Naive thymus-derived CD4-positive, alpha-beta T cell (primary cell): Measurements from ENCODE around the gene TTC27. TPM values are rescaled to one million over a fixed set of nuclear protein-coding genes. Genes with fewer than 3 reads are reported as not detected.
"Not testable (repeated sequence)": the region's sequence is repeated elsewhere in the genome, so short reads cannot be mapped to it uniquely, and the experiment has no call there.

ENCODE experiments used
- ATAC-seq: fragments of 150-1000 bp; cut with Tn5 transposase; 2 replicates; pipeline ENCODE4 v1.10.0; 2021; ENCODE audit warnings: mild to moderate bottlenecking, moderate library complexity
- CTCF ChIA-PET: fragments of 350-600 bp; sonication (Branson Sonifier 250); formaldehyde crosslinking; loops from one replicate; lab custom pipeline; 2021; ENCODE audit warnings: antibody characterized with exemption; lab: Charles Lee
- POLR2A ChIA-PET: fragments of 350-600 bp; sonication (Branson Sonifier 250); formaldehyde crosslinking; loops from one replicate; lab custom pipeline; 2021; ENCODE audit warnings: antibody characterized with exemption, inconsistent platforms; lab: Charles Lee
- DNase-seq, 9 donors: peaks; one replicate each; pipeline versions ENCODE4 v3.0.0 to v3.0.0-alpha.2; 2020 to 2022; ENCODE audit warnings: mixed read lengths in 1 of 9
- H3K27ac ChIP-seq: one replicate; pipeline ENCODE4 v1.7.0; 2013; ENCODE audit warnings: mild to moderate bottlenecking, low read depth, low read length, moderate library complexity
- H3K27me3 ChIP-seq, 2 donors: one replicate each; pipeline ENCODE4 v1.7.0; 2013; ENCODE audit warnings: low read length in 2 of 2, mild to moderate bottlenecking in 2 of 2, moderate library complexity in 2 of 2; ENCODE audit not compliant: control insufficient read depth in 2 of 2, insufficient read depth in 2 of 2
- H3K36me3 ChIP-seq, 3 experiments: 1 replicate in 2 of 3; 2 replicates in 1 of 3; pipeline ENCODE4 v1.7.0; 2013; ENCODE audit warnings: low read length in 3 of 3, mild to moderate bottlenecking in 3 of 3, moderate library complexity in 1 of 3; ENCODE audit not compliant: insufficient read depth in 3 of 3, control insufficient read depth in 2 of 3
- H3K4me1 ChIP-seq, 2 donors: one replicate each; pipeline ENCODE4 v1.7.0; 2013; ENCODE audit warnings: low read length in 2 of 2, mild to moderate bottlenecking in 2 of 2, moderate library complexity in 1 of 2; ENCODE audit not compliant: control insufficient read depth in 2 of 2, insufficient read depth in 2 of 2
- H3K4me3 ChIP-seq: 2 replicates; pipeline ENCODE4 v1.7.0; 2013; ENCODE audit warnings: mild to moderate bottlenecking, low read length
- H3K9me3 ChIP-seq, 3 experiments: 1 replicate in 2 of 3; 2 replicates in 1 of 3; pipeline ENCODE4 v1.7.0; 2013; ENCODE audit warnings: low read length in 3 of 3; ENCODE audit not compliant: control insufficient read depth in 2 of 3
- H3K27ac Mint-ChIP-seq, 9 donors: one replicate each; pipeline ENCODE4 v1.8.0; 2020 to 2022; ENCODE audit warnings: mixed read lengths in 9 of 9, mild to moderate bottlenecking in 8 of 9, moderate library complexity in 5 of 9, inconsistent platforms in 2 of 9
- H3K27me3 Mint-ChIP-seq, 5 donors: one replicate each; pipeline ENCODE4 v1.8.0; 2021 to 2022; ENCODE audit warnings: mixed read lengths in 5 of 5, mild to moderate bottlenecking in 1 of 5
- H3K36me3 Mint-ChIP-seq, 5 donors: one replicate each; pipeline ENCODE4 v1.8.0; 2020 to 2022; ENCODE audit warnings: mixed read lengths in 5 of 5, mild to moderate bottlenecking in 3 of 5, inconsistent platforms in 1 of 5
- H3K4me1 Mint-ChIP-seq, 7 donors: one replicate each; pipeline ENCODE4 v1.8.0; 2020 to 2022; ENCODE audit warnings: mixed read lengths in 7 of 7, mild to moderate bottlenecking in 3 of 7, inconsistent platforms in 1 of 7
- H3K4me3 Mint-ChIP-seq, 10 donors: one replicate each; pipeline ENCODE4 v1.8.0; 2020 to 2022; ENCODE audit warnings: mild to moderate bottlenecking in 10 of 10, mixed read lengths in 10 of 10, moderate library complexity in 6 of 10, inconsistent platforms in 2 of 10
- H3K9me3 Mint-ChIP-seq, 11 donors: one replicate each; pipeline ENCODE4 v1.8.0; 2020 to 2022; ENCODE audit warnings: mixed read lengths in 11 of 11, mild to moderate bottlenecking in 4 of 11, inconsistent platforms in 1 of 11, moderate library complexity in 1 of 11
- intact Hi-C, 2 donors: fragments of 100-400 bp; cut with micrococcal nuclease; formaldehyde crosslinking; loops; one replicate each; pipeline ENCODE4 v1.15.1; 2023
- polyA plus RNA-seq, 2 donors: library from polyadenylated mRNA; unstranded; fragments of 300-500 nt; fragmentation: Illumina TruSeq; gene quantifications; one replicate each; pipeline ENCODE4 v1.2.3, GENCODE V29; 2021
- total RNA-seq, 6 experiments: library from RNA in 5 of 6; stranded (reverse) in 5 of 6; gene quantifications; 1 replicate in 5 of 6; 2 replicates in 1 of 6; pipeline ENCODE4 v1.2.3 and lab custom pipeline; 2021 to 2026

Gene TTC27
- total and polyA plus RNA-seq, 7 experiments from 2014 or later: 18.5 to 30.0 (median 23.9) TPM

DNA sequence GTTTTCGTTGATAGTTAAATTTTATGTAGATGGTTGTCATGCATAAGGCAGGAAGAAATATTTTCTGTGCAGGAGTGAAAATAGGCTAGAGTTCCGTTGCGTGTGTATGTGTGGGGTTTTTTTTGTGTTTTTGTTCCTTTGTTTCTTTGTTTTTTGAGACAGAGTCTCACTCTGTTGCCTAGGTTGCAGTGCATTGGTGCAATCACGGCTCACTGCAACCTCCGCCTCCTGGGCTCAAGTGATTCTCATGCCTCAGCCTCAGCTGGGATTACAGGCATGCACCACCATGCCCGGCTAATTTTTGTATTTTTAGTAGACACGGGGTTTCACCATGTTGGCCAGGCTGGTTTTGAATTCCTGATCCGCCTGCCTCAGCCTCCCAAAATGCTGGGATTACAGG, 103.1 kb downstream of the TTC27 start:
- intact Hi-C loops, H3K27me3 Mint-ChIP-seq, H3K9me3 Mint-ChIP-seq, H3K27ac ChIP-seq, H3K36me3 ChIP-seq, H3K4me3 Mint-ChIP-seq, ATAC-seq, H3K4me3 ChIP-seq, POLR2A ChIA-PET, H3K4me1 ChIP-seq, H3K27me3 ChIP-seq, H3K27ac Mint-ChIP-seq, DNase-seq, H3K9me3 ChIP-seq: not testable (repeated sequence)
- CTCF ChIA-PET: interaction anchor here (0.7 kb wide), 1 partner anchor 57 kb away, joined by 3 read pairs; no protein-coding TSS in a partner anchor
- peaks cover 0 to 13% (median 2%) of the 10 kb centered on the region in 7 donors for H3K4me1 Mint-ChIP-seq
- peaks cover 6 to 50% (median 35%) of the 10 kb centered on the region in 5 donors for H3K36me3 Mint-ChIP-seq

DNA sequence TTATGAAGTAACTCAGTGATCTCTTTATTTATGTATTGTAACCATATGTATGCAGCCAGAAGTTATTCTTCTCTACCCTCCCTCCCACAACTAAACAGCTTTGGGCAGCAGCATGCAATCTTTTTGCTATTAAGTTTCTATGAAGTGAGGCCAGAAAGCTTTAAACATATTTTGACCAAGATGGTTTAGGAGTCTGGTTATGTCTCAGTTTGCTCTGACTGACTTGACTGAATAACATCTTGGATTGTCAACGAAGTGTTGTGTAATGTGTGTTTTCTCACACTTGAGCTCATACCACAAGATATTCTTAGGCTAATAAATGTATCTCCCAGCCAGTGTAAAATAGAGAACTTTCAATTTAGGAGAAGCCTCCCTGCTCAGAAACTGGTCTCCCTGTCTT, 104.3 kb downstream of the TTC27 start:
- no peaks in the 10 kb centered on the region for H3K9me3 Mint-ChIP-seq
- H3K36me3 Mint-ChIP-seq: peaks cover 5 to 47% (median 31%) of the 10 kb centered on the region in 5 donors
- no peaks in the 10 kb centered on the region for H3K4me1 ChIP-seq
- no peaks in the 10 kb centered on the region for H3K27me3 Mint-ChIP-seq
- H3K9me3 ChIP-seq: no peaks in the 10 kb centered on the region
- no peak for DNase-seq
- no peak overlapping the region for H3K27ac Mint-ChIP-seq
- peaks cover 0 to 13% (median 2%) of the 10 kb centered on the region in 7 donors for H3K4me1 Mint-ChIP-seq
- H3K4me3 ChIP-seq: no peak overlapping the region
- intact Hi-C loops: no loop called here
- peaks cover 0 to 5% (median 2%) of the 10 kb centered on the region in 3 experiments for H3K36me3 ChIP-seq
- H3K4me3 Mint-ChIP-seq: no peak overlapping the region
- CTCF ChIA-PET: no interaction called here
- H3K27ac ChIP-seq: no peak overlapping the region
- H3K27me3 ChIP-seq: no peaks in the 10 kb centered on the region
- POLR2A ChIA-PET: no interaction called here
- ATAC-seq: no peak

DNA sequence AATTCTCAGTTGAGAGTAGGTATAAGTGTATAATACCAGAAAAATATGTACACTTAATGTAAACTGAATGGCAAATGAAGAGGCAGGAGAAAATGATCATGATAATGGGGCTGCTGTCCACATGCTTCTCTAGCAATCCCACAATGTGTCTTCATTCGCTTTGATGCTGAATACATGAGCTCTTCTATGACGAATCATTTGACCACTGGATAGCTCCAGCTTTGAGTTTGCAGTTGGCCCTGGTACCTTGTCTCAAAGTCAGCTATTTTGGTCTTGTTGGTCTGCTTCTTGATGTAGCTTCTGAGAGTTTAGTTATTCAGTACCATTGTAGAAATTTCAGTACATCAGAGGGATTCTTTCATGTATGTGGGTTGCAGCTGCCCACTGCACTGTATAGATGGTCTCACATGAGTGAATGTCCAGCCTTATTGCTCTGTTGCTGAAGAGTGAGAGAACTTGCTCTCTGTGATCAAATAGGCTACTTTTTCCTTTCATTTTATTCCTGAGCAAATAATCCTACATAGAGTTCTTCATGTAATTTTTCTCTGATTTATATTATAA, 105.1 kb downstream of the TTC27 start:
- Mint-ChIP-seq H3K27me3 (no peaks in the 10 kb centered on the region), H3K27ac (no peak overlapping the region), H3K36me3 (peaks cover 5 to 53% (median 31%) of the 10 kb centered on the region in 5 donors), H3K9me3 (no peaks in the 10 kb centered on the region), H3K4me1 (peaks cover 0 to 13% (median 2%) of the 10 kb centered on the region in 7 donors), H3K4me3 (no peak overlapping the region)
- Histone ChIP-seq H3K27ac (no peak overlapping the region), H3K36me3 (peaks cover 0 to 14% (median 3%) of the 10 kb centered on the region in 3 experiments), H3K27me3 (no peaks in the 10 kb centered on the region), H3K9me3 (no peaks in the 10 kb centered on the region), H3K4me3 (no peak overlapping the region), H3K4me1 (no peaks in the 10 kb centered on the region)
- DNase-seq (no peak), ATAC-seq (no peak)
- POLR2A ChIA-PET: no interaction called here
- intact Hi-C loops: no loop called here
- CTCF ChIA-PET: no interaction called here

DNA sequence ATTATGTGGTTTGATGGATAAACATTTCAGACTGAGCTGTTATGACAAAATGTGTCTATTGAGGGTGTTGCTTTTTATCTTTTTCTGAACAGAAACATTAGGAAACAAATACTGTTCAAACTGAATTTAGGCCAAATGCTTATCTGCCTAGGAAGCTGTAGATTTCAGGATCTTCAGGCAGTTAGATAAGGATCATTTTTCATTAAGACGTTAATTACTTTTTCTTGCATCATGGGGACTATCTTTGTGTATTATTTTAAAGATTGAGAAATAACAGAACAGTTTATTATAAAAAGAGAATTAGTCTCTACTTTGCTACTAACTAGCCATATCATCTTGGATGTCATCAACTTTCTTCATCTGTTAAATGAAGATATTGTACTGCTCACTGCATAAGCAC, 107.5 kb downstream of the TTC27 start:
- Histone ChIP-seq H3K27me3 (no peaks in the 10 kb centered on the region), H3K36me3 (peaks cover 0 to 23% (median 3%) of the 10 kb centered on the region in 3 experiments), H3K4me1 (no peaks in the 10 kb centered on the region), H3K27ac (no peak overlapping the region), H3K9me3 (no peaks in the 10 kb centered on the region), H3K4me3 (no peak overlapping the region)
- H3K27me3 Mint-ChIP-seq: no peaks in the 10 kb centered on the region
- H3K36me3 Mint-ChIP-seq: peaks cover 5 to 50% (median 33%) of the 10 kb centered on the region in 5 donors
- CTCF ChIA-PET: interaction anchor here (1.1 kb wide), 1 partner anchor 12 kb away, joined by 3 read pairs; no protein-coding TSS in a partner anchor
- ATAC-seq (no peak), DNase-seq (no peak)
- intact Hi-C loops: no loop called here
- H3K9me3 Mint-ChIP-seq: no peaks in the 10 kb centered on the region
- no peak overlapping the region for H3K27ac Mint-ChIP-seq
- POLR2A ChIA-PET: no interaction called here
- no peak overlapping the region for H3K4me3 Mint-ChIP-seq
- H3K4me1 Mint-ChIP-seq: peaks cover 0 to 8% (median 2%) of the 10 kb centered on the region in 7 donors

DNA sequence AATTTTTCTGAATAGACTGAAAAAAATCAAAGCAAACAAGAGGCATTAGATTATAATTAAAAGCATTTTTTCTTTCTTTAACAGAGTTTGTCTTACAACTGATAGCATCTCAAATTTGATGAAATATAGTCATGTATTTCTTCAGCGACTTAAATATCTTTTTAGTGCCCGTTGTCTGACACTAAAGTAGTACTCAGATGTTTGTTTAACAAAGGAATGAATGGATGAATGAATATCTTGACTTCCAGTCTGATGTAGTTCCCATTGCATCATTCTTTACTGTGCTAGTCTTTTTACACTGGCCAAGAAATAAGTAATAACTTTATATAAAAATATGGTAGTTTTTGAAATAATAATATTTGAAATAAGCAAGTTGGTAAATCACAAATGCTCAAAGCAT, 111.1 kb downstream of the TTC27 start:
- no peaks in the 10 kb centered on the region for H3K27me3 Mint-ChIP-seq
- Histone ChIP-seq H3K27me3 (no peaks in the 10 kb centered on the region), H3K27ac (no peak overlapping the region), H3K4me3 (no peak overlapping the region), H3K36me3 (peaks cover 0 to 38% (median 3%) of the 10 kb centered on the region in 3 experiments), H3K9me3 (no peaks in the 10 kb centered on the region), H3K4me1 (no peaks in the 10 kb centered on the region)
- CTCF ChIA-PET: no interaction called here
- DNase-seq (no peak), ATAC-seq (no peak)
- no peak overlapping the region for H3K4me3 Mint-ChIP-seq
- H3K36me3 Mint-ChIP-seq: peaks cover 22 to 61% (median 50%) of the 10 kb centered on the region in 5 donors
- H3K4me1 Mint-ChIP-seq: peaks cover 0 to 8% (median 0%) of the 10 kb centered on the region in 7 donors
- POLR2A ChIA-PET: no interaction called here
- intact Hi-C loops: no loop called here
- no peaks in the 10 kb centered on the region for H3K9me3 Mint-ChIP-seq
- no peak overlapping the region for H3K27ac Mint-ChIP-seq

DNA sequence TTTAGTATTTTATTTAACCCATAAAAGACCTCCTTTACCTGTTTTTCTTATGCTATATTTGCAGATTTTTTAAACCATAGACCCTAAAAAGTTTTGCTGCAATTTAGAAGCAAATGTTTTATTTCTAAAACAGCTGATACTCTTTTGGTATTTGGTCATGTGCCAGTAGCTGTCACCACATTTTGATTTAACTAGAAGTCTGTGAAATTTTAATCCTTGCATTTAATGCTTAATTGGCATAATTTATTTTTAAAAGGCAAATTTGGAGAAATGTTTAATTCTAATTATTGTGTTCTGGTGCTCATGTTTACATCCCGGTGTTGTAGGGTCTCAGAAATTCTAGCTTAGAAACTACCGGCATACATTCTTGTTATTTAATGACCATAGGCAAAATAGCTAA, 111.8 kb downstream of the TTC27 start:
- Histone ChIP-seq H3K27ac (no peak overlapping the region), H3K9me3 (no peaks in the 10 kb centered on the region), H3K27me3 (no peaks in the 10 kb centered on the region), H3K4me1 (no peaks in the 10 kb centered on the region), H3K4me3 (no peak overlapping the region), H3K36me3 (peaks cover 0 to 43% (median 3%) of the 10 kb centered on the region in 3 experiments)
- ATAC-seq: no peak
- ChIA-PET CTCF (no interaction called here), POLR2A (interaction anchor here (0.6 kb wide), 1 partner anchor 52 kb away, joined by 3 read pairs; no protein-coding TSS in a partner anchor)
- no peaks in the 10 kb centered on the region for H3K27me3 Mint-ChIP-seq
- no peak overlapping the region for H3K4me3 Mint-ChIP-seq
- intact Hi-C loops: no loop called here
- peaks cover 0 to 8% (median 0%) of the 10 kb centered on the region in 7 donors for H3K4me1 Mint-ChIP-seq
- no peaks in the 10 kb centered on the region for H3K9me3 Mint-ChIP-seq
- H3K27ac Mint-ChIP-seq: no peak overlapping the region
- DNase-seq: no peak
- H3K36me3 Mint-ChIP-seq: peaks cover 28 to 65% (median 54%) of the 10 kb centered on the region in 5 donors

DNA sequence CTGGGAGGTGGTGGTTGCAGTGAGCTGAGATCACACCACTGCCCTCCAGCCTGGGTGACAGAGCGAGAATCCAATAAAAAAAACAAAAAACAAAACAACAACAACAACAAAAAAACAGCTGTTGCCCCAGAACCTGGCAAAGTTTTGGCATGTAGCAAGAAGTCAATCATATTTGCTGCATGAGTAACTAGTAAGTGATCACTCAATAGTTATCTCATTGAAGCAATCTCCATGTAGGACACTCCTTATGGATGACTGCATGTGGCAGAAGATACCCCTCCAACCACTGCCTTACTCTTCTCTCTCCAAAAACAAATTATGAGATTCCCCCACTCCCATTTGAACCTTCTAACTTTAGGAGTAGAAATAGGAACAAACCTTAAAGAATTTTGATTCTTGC, 113.7 kb downstream of the TTC27 start:
- CTCF ChIA-PET: no interaction called here
- no peaks in the 10 kb centered on the region for H3K4me1 Mint-ChIP-seq
- POLR2A ChIA-PET: no interaction called here
- ATAC-seq (no peak), DNase-seq (no peak)
- intact Hi-C loops: no loop called here
- no peak overlapping the region for H3K4me3 Mint-ChIP-seq
- no peak overlapping the region for H3K27ac ChIP-seq
- H3K9me3 ChIP-seq: no peaks in the 10 kb centered on the region
- H3K9me3 Mint-ChIP-seq: peaks cover 0 to 2% (median 0%) of the 10 kb centered on the region in 11 donors
- H3K27me3 Mint-ChIP-seq: no peaks in the 10 kb centered on the region
- H3K27me3 ChIP-seq: no peaks in the 10 kb centered on the region
- H3K36me3 ChIP-seq: peaks cover 0 to 43% (median 3%) of the 10 kb centered on the region in 3 experiments
- H3K27ac Mint-ChIP-seq: no peak overlapping the region
- H3K4me3 ChIP-seq: no peak overlapping the region
- H3K4me1 ChIP-seq: no peaks in the 10 kb centered on the region
- peaks cover 28 to 64% (median 52%) of the 10 kb centered on the region in 5 donors for H3K36me3 Mint-ChIP-seq
